K562 (cell line): ENCODE measurements around the gene SIGLEC6. TPM values are rescaled to one million over a fixed set of nuclear protein-coding genes. Genes with fewer than 3 reads are reported as not detected.

Source experiments
- ATAC-seq: fragments of 200-7000 bp; cut with Tn5 transposase; 3 replicates; pipeline ENCODE4 v1.9.1; 2020; ENCODE audit warnings: moderate library complexity
- BruUV-seq: library from RNA; stranded (reverse); fragments of 400-500 nt; replicated peaks from 2 replicates; lab custom pipeline; 2021; lab: Mats Ljungman, UMichigan
- CTCF ChIA-PET: fragments of 300-600 bp; formaldehyde crosslinking; extraction: SDS; loops from one replicate; lab custom pipeline; 2021; ENCODE audit warnings: low intra/inter-chr PET ratio; lab: Yijun Ruan, JAX
- POLR2A ChIA-PET: fragments of 300-600, 350-650 bp; sonication (Branson Sonifier 250); formaldehyde crosslinking; extraction: SDS; loops from one replicate; lab custom pipeline; 2021; ENCODE audit warnings: antibody characterized with exemption, inconsistent platforms; lab: Yijun Ruan, JAX
- DNase-seq, 4 experiments: peaks; one replicate each; pipeline versions ENCODE4 v3.0.0 to v3.0.0-alpha.2; 2011 to 2018; ENCODE audit warnings: low spot score in 3 of 4, mixed read lengths in 3 of 4; ENCODE audit errors: extremely low read depth in 1 of 4
- FAIRE-seq: peaks from 2 replicates; lab custom pipeline; 2011; peaks lifted over from hg19 to GRCh38; lab: Jason Lieb, UNC
- H2AFZ ChIP-seq: 2 replicates; pipeline ENCODE4 v1.6.0; 2011; ENCODE audit warnings: low read depth, low read length, control low read depth, inconsistent platforms
- H3K27ac ChIP-seq: fragments of 200-600 bp; 3 replicates; pipeline ENCODE4 v1.8.0; 2011; ENCODE audit warnings: low read depth, mild to moderate bottlenecking, control low read depth, inconsistent platforms, low read length, moderate library complexity, mixed read lengths; ENCODE audit errors: extremely low read depth
- H3K27me3 ChIP-seq, 2 experiments: fragments of 300-600 bp in 1 of 2; 2 replicates in 1 of 2; 3 replicates in 1 of 2; pipeline versions ENCODE4 v1.6.0 to v1.8.0; 2011; ENCODE audit warnings: inconsistent platforms in 2 of 2, low read length in 2 of 2, mild to moderate bottlenecking in 1 of 2, mixed read lengths in 1 of 2, moderate library complexity in 1 of 2; ENCODE audit not compliant: control insufficient read depth in 2 of 2, insufficient read depth in 2 of 2
- H3K36me3 ChIP-seq: fragments of 300-600 bp; 3 replicates; pipeline ENCODE4 v1.8.0; 2011; ENCODE audit warnings: mild to moderate bottlenecking, low read length, inconsistent platforms; ENCODE audit not compliant: control insufficient read depth, insufficient read depth
- H3K4me1 ChIP-seq, 2 experiments: fragments of 200-600 bp in 1 of 2; replicated peaks in 1 of 2; 2 replicates in 1 of 2; 3 replicates in 1 of 2; pipeline versions ENCODE4 v1.5.1 to v1.8.0; 2011; ENCODE audit warnings: inconsistent platforms in 2 of 2, low read length in 2 of 2, mild to moderate bottlenecking in 1 of 2, mixed read lengths in 1 of 2, moderate library complexity in 1 of 2; ENCODE audit not compliant: control insufficient read depth in 2 of 2, insufficient read depth in 2 of 2
- H3K4me2 ChIP-seq: 2 replicates; pipeline ENCODE4 v1.6.1; 2011; ENCODE audit warnings: low read length, control low read depth, inconsistent platforms, mixed read lengths; ENCODE audit not compliant: insufficient read depth
- H3K4me3 ChIP-seq: fragments of 200-600 bp; sonication (generic), shearing (Covaris generic); 2 replicates; pipeline ENCODE4 v1.5.1; 2016; ENCODE audit warnings: control low read depth, inconsistent platforms
- H3K79me2 ChIP-seq: fragments of 200-600 bp; 3 replicates; pipeline ENCODE4 v1.8.0; 2011; ENCODE audit warnings: low read length, inconsistent platforms; ENCODE audit not compliant: control insufficient read depth, insufficient read depth
- H3K9ac ChIP-seq, 2 experiments: 2 replicates each; pipeline versions ENCODE4 v1.6.0 to v1.6.1; 2011; ENCODE audit warnings: low read depth in 2 of 2, low read length in 2 of 2, control low read depth in 1 of 2, inconsistent platforms in 1 of 2, mild to moderate bottlenecking in 1 of 2, mixed read lengths in 1 of 2; ENCODE audit not compliant: insufficient read depth in 1 of 2
- H3K9me1 ChIP-seq: one replicate; pipeline ENCODE4 v1.6.0; 2011; ENCODE audit warnings: inconsistent platforms, mild to moderate bottlenecking, low read length, moderate library complexity; ENCODE audit not compliant: control insufficient read depth, insufficient read depth
- H3K9me3 ChIP-seq: replicated peaks from 2 replicates; pipeline ENCODE4 v1.5.1; 2011; ENCODE audit warnings: low read depth, low read length, inconsistent platforms; ENCODE audit not compliant: control insufficient read depth, insufficient read depth
- H4K20me1 ChIP-seq: replicated peaks from 2 replicates; pipeline ENCODE4 v1.6.1; 2011; ENCODE audit warnings: low read length, inconsistent platforms, mixed read lengths; ENCODE audit not compliant: control insufficient read depth, insufficient read depth
- ESRRA ChIP-seq: fragments of 450-650 bp; IDR thresholded peaks from 2 replicates; pipeline ENCODE4 v1.6.1; 2014; ENCODE audit warnings: low read depth, mild to moderate bottlenecking, moderate library complexity, borderline replicate concordance
- HEY1 ChIP-seq: fragments of 250-450 bp; sonication (Bioruptor Pico); IDR thresholded peaks from 2 replicates; pipeline ENCODE4 v1.5.0; 2020; ENCODE audit warnings: mild to moderate bottlenecking, moderate library complexity, borderline replicate concordance
- NFXL1 ChIP-seq: fragments of 450-650 bp; formaldehyde crosslinking; IDR thresholded peaks from 2 replicates; pipeline ENCODE4 v1.4.0; 2021; ENCODE audit warnings: mild to moderate bottlenecking
- TGIF2 ChIP-seq: sonication (generic); formaldehyde crosslinking; IDR thresholded peaks from 2 replicates; pipeline ENCODE4 v1.8.1; 2022; ENCODE audit warnings: mild to moderate bottlenecking, missing genetic modification reagents, moderate library complexity
- WGBS: fragments of 100-300 bp; shearing (Covaris generic); methylation state at CpG from one replicate; pipeline ENCODE4 v1.1.6; 2016; ENCODE audit warnings: low coverage, mixed read lengths; ENCODE audit not compliant: insufficient coverage; ENCODE audit errors: missing lambda C conversion rate; 5-methylcytosine and 5-hydroxymethylcytosine counted together
- in situ Hi-C: fragments of 300-500 bp; cut with MboI; formaldehyde crosslinking; loops from 4 replicates; pipeline ENCODE4 v1.15.0; 2018; ENCODE audit warnings: inconsistent platforms, mixed read lengths
- intact Hi-C: fragments of 100-400 bp; cut with micrococcal nuclease; formaldehyde crosslinking; loops from 2 replicates; pipeline ENCODE4 v1.14.2; 2022
- polyA plus RNA-seq, 8 experiments: library from polyadenylated mRNA; depleted of rRNA in 4 of 8; stranded (reverse) in 5 of 8; unstranded in 3 of 8; fragments of >200 nt; fragmentation: Nextera tagmentation in 2 of 8; fragmentation: Illumina TruSeq in 1 of 8; extraction: Ambion mirVana in 2 of 8; extraction: Trizol in 1 of 8; gene quantifications; 2 replicates each; pipeline versions ENCODE4 v1.2.1 to v1.2.3, GENCODE V29; 2011 to 2014; ENCODE audit warnings: inconsistent platforms in 1 of 8, missing spikeins in 1 of 8
- total RNA-seq, 7 experiments: library from RNA; depleted of rRNA in 6 of 7; stranded (reverse); fragments of >200 nt in 6 of 7; fragmentation: Illumina TruSeq in 2 of 7; extraction: Trizol in 2 of 7; gene quantifications; 2 replicates each; pipeline versions ENCODE4 v1.2.1 to v1.2.3, GENCODE V29; 2011 to 2021; ENCODE audit warnings: low replicate concordance in 1 of 7
- TF ChIP-seq, protein P1 (sequence below): fragments of 450-650 bp; IDR thresholded peaks from 2 replicates; pipeline ENCODE4 v1.6.1; 2016; ENCODE audit warnings: mild to moderate bottlenecking

Gene SIGLEC6
- total and polyA plus RNA-seq, 9 of the 15 experiments (the other 6 are each of a cell fraction or from before 2014, with no cell fraction given): 0.03 to 17.5 (median 0.71) TPM

- Histone ChIP-seq H3K9ac (no peak overlapping the region), H3K79me2 (peaks cover 74% of the 10 kb centered on the region), H3K9me1 (no peaks in the 10 kb centered on the region), H4K20me1 (no peaks in the 10 kb centered on the region), H3K27ac (no peak overlapping the region), H3K4me1 (peaks cover 10 to 16% of the 10 kb centered on the region in 2 experiments; a peak in 4 of 5 replicates), H3K4me3 (no peak overlapping the region), H3K9me3 (no peaks in the 10 kb centered on the region; the same call in 1 of the 2 replicates), H2AFZ (no peak overlapping the region), H3K27me3 (no peaks in the 10 kb centered on the region), H3K4me2 (no peak overlapping the region), H3K36me3 (peaks cover 86% of the 10 kb centered on the region)
- CTCF ChIA-PET: no interaction called here
- POLR2A ChIA-PET: no interaction called here
- in situ Hi-C loops (no loop called here), intact Hi-C loops (no loop called here)
- TF ChIP-seq HEY1 (no peak), TGIF2 (no peak), NFXL1 (no peak), ESRRA (no peak)
- TF ChIP-seq, protein P1, sequence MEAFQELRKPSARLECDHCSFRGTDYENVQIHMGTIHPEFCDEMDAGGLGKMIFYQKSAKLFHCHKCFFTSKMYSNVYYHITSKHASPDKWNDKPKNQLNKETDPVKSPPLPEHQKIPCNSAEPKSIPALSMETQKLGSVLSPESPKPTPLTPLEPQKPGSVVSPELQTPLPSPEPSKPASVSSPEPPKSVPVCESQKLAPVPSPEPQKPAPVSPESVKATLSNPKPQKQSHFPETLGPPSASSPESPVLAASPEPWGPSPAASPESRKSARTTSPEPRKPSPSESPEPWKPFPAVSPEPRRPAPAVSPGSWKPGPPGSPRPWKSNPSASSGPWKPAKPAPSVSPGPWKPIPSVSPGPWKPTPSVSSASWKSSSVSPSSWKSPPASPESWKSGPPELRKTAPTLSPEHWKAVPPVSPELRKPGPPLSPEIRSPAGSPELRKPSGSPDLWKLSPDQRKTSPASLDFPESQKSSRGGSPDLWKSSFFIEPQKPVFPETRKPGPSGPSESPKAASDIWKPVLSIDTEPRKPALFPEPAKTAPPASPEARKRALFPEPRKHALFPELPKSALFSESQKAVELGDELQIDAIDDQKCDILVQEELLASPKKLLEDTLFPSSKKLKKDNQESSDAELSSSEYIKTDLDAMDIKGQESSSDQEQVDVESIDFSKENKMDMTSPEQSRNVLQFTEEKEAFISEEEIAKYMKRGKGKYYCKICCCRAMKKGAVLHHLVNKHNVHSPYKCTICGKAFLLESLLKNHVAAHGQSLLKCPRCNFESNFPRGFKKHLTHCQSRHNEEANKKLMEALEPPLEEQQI: no peak
- WGBS: 79% methylated on average over 6 of the region's 6 CpGs
- DNase-seq (no peak), ATAC-seq (no peak), FAIRE-seq (no peak)
- no TSS peak for BruUV-seq
Measured at GRCh38 chr19:51576850-51577249, 45.4 kb upstream of the SIGLEC6 start.
